Gastrocnemius medialis (tissue), 4 donors: ENCODE results near the gene ZNF407.

ENCODE experiments used
- CTCF ChIP-seq, 5 experiments: fragments of 450-650 bp in 3 of 5; fragments of 200-600 bp in 2 of 5; sonication (generic) in 2 of 5; IDR thresholded peaks in 4 of 5; conservative IDR thresholded peaks in 1 of 5; 1 replicate in 4 of 5; 2 replicates in 1 of 5; pipeline ENCODE4 v1.5.1; 2016 to 2019; ENCODE audit warnings: antibody characterized with exemption in 5 of 5, mild to moderate bottlenecking in 3 of 5, moderate library complexity in 3 of 5
- POLR2A ChIP-seq, 2 donors: fragments of 450-650 bp; IDR thresholded peaks; one replicate each; pipeline ENCODE4 v1.6.1; 2017; ENCODE audit warnings: antibody characterized with exemption in 2 of 2, mild to moderate bottlenecking in 2 of 2, moderate library complexity in 2 of 2

GRCh38 chr18:74714791-74715190 is 117.1 kb downstream of the ZNF407 start:
- TF ChIP-seq POLR2A (IDR thresholded peaks at IDR 0.05) (no peak), CTCF (IDR thresholded peaks at IDR 0.05 in 4 of 5, conservative IDR thresholded peaks at IDR 0.05 in 1 of 5) (no peak)
